Left lung (tissue), 10 donors: Measurements from ENCODE around the gene ZNF784. TPM values are rescaled to one million over a fixed set of nuclear protein-coding genes. Genes with fewer than 3 reads are reported as not detected.
A peak's percentile ranks its signal among the peaks of the same experiment; 100 is the strongest.
"Not testable (repeated sequence)": the region's sequence is repeated elsewhere in the genome, so short reads cannot be mapped to it uniquely, and the experiment has no call there.

Experiments used
- ATAC-seq: fragments of 200-7000 bp; cut with Tn5 transposase; one replicate; pipeline ENCODE4 v1.9.1; 2020; ENCODE audit warnings: moderate library complexity
- DNase-seq, 4 donors: peaks; one replicate each; pipeline ENCODE4 v3.0.0-alpha.2; 2013 to 2020
- H3K27ac ChIP-seq, 2 donors: fragments of 200-600 bp; sonication (generic) in 1 of 2; one replicate each; pipeline versions ENCODE4 v1.5.0 to v1.8.0; 2020 to 2021
- H3K27me3 ChIP-seq, 2 donors: fragments of 200-600 bp; sonication (generic) in 1 of 2; one replicate each; pipeline versions ENCODE4 v1.5.0 to v1.8.0; 2020 to 2021
- H3K36me3 ChIP-seq, 2 donors: fragments of 200-600 bp; sonication (generic) in 1 of 2; one replicate each; pipeline versions ENCODE4 v1.5.0 to v1.8.0; 2020 to 2021
- H3K4me1 ChIP-seq, 2 donors: fragments of 200-600 bp; one replicate each; pipeline ENCODE4 v1.8.0; 2021
- H3K4me3 ChIP-seq, 2 donors: fragments of 200-600 bp; sonication (generic) in 1 of 2; one replicate each; pipeline versions ENCODE4 v1.5.0 to v1.8.0; 2020 to 2021; ENCODE audit warnings: mild to moderate bottlenecking in 1 of 2
- H3K9me3 ChIP-seq, 2 donors: fragments of 200-600 bp; sonication (generic) in 1 of 2; one replicate each; pipeline versions ENCODE4 v1.5.0 to v1.8.0; 2020 to 2021
- intact Hi-C, 2 donors: fragments of 100-400 bp; cut with DNase I; formaldehyde crosslinking; loops; one replicate each; pipeline versions ENCODE4 v1.11.2 to v1.14.2; 2022
- polyA plus RNA-seq, 6 donors: library from polyadenylated mRNA; unstranded; fragments of 120-200 nt; gene quantifications; one replicate each; pipeline ENCODE4 v1.2.1, GENCODE V29; 2013; ENCODE audit not compliant: insufficient read length in 6 of 6
- total RNA-seq, 2 donors: library from RNA; stranded (reverse); fragmentation: NEBNext Ultra II Directional; extraction: Animal tissue kit (Norgen Biotek cat#: 25700); gene quantifications; one replicate each; pipeline ENCODE4 v1.2.1, GENCODE V29; 2021
- TF ChIP-seq, protein P1 (sequence below), 2 donors: fragments of 200-600 bp; sonication (generic) in 1 of 2; IDR thresholded peaks; one replicate each; pipeline versions ENCODE4 v1.5.0 to v1.8.0; 2021; ENCODE audit warnings: antibody characterized with exemption in 2 of 2
- donor health status: DM: no; HTN: yes; CAD: no.
- donor health status: DM: no; HTN: no; CAD: no.

Gene ZNF784
- total and polyA plus RNA-seq, 8 donors, result 6.0 to 11.6 (median 8.6) TPM

- H3K4me1 ChIP-seq, result peaks cover 5 to 17% of the 10 kb centered on the region in 2 donors
- H3K9me3 ChIP-seq, result no peaks in the 10 kb centered on the region
- DNase-seq (peak in 1 of 4 donors; percentile 80), ATAC-seq (no peak)
- TF ChIP-seq, protein P1, sequence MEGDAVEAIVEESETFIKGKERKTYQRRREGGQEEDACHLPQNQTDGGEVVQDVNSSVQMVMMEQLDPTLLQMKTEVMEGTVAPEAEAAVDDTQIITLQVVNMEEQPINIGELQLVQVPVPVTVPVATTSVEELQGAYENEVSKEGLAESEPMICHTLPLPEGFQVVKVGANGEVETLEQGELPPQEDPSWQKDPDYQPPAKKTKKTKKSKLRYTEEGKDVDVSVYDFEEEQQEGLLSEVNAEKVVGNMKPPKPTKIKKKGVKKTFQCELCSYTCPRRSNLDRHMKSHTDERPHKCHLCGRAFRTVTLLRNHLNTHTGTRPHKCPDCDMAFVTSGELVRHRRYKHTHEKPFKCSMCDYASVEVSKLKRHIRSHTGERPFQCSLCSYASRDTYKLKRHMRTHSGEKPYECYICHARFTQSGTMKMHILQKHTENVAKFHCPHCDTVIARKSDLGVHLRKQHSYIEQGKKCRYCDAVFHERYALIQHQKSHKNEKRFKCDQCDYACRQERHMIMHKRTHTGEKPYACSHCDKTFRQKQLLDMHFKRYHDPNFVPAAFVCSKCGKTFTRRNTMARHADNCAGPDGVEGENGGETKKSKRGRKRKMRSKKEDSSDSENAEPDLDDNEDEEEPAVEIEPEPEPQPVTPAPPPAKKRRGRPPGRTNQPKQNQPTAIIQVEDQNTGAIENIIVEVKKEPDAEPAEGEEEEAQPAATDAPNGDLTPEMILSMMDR (IDR thresholded peaks at IDR 0.05), result no peak
- H3K4me3 ChIP-seq, result peak overlapping the region; percentile 76 to 83
- no peak overlapping the region for H3K27ac ChIP-seq
- intact Hi-C loops, result no loop called here
- peaks cover 0 to 26% of the 10 kb centered on the region in 2 donors for H3K36me3 ChIP-seq
- H3K27me3 ChIP-seq, result no peaks in the 10 kb centered on the region
These were observed 45.3 kb downstream of the ZNF784 start for GRCh38 chr19:55578761-55579747.

- no peaks in the 10 kb centered on the region for H3K27me3 ChIP-seq
- ATAC-seq (no peak), DNase-seq (peak in 1 of 4 donors; percentile 69)
- H3K36me3 ChIP-seq, result peaks cover 0 to 26% of the 10 kb centered on the region in 2 donors
- no peak overlapping the region for H3K4me3 ChIP-seq
- H3K9me3 ChIP-seq, result no peaks in the 10 kb centered on the region
- H3K27ac ChIP-seq, result no peak overlapping the region
- intact Hi-C loops, result no loop called here
- TF ChIP-seq, protein P1 (IDR thresholded peaks at IDR 0.05), result no peak
- H3K4me1 ChIP-seq, result peaks cover 5 to 17% of the 10 kb centered on the region in 2 donors
These were observed 46.2 kb downstream of the ZNF784 start for GRCh38 chr19:55578031-55578760.

- H3K36me3 ChIP-seq, result peaks cover 0 to 26% of the 10 kb centered on the region in 2 donors
- no peak for ATAC-seq
- no peaks in the 10 kb centered on the region for H3K9me3 ChIP-seq
- H3K27ac ChIP-seq, result no peak overlapping the region
- no peak overlapping the region for H3K4me3 ChIP-seq
- TF ChIP-seq, protein P1 (IDR thresholded peaks at IDR 0.05), result no peak
- peaks cover 5 to 17% of the 10 kb centered on the region in 2 donors for H3K4me1 ChIP-seq
- intact Hi-C loops, result no loop called here
- H3K27me3 ChIP-seq, result no peaks in the 10 kb centered on the region
- no peak for DNase-seq
These were observed 47.6 kb downstream of the ZNF784 start for GRCh38 chr19:55576746-55577145.

- ATAC-seq, DNase-seq, H3K9me3 ChIP-seq: not testable (repeated sequence)
These were observed 50.4 kb downstream of the ZNF784 start for GRCh38 chr19:55573929-55574328.

More at GRCh38 chr19:55573929-55574328, 50.4 kb downstream of the ZNF784 start:
- intact Hi-C loops, H3K27me3 ChIP-seq, H3K4me3 ChIP-seq, H3K27ac ChIP-seq, H3K4me1 ChIP-seq: not testable (repeated sequence)
- H3K36me3 ChIP-seq, result peaks cover 0 to 23% of the 10 kb centered on the region in 2 donors

Other genes with a start within 250 kb of the ZNF784 start
- 1 to 10 TPM in 1 of 2 donors, not detected in 1; 9.3 TPM for gene TMEM190, start 247.7 kb downstream of the ZNF784 start, total RNA-seq
- 10 to 100 TPM in 1 of 6 donors, 1 to 10 TPM in 5; 1.2 to 15.6 (median 4.5) TPM for gene TMEM190, start 247.7 kb downstream of the ZNF784 start, polyA plus RNA-seq
- gene TMEM238, start 240.3 kb downstream of the ZNF784 start, total RNA-seq, result 10 to 100 TPM; 25.3 to 33.9 TPM
- gene TMEM238, start 240.3 kb downstream of the ZNF784 start, polyA plus RNA-seq, result 1 to 10 TPM in 2 of 6 donors, under 1 TPM in 4; 0.48 to 1.9 (median 0.67) TPM
- 1,000 to 10,000 TPM; 1,601 to 1,774 TPM for gene RPL28, start 238.6 kb downstream of the ZNF784 start, total RNA-seq
- 1,000 to 10,000 TPM; 1,216 to 1,673 (median 1,335) TPM for gene RPL28, start 238.6 kb downstream of the ZNF784 start, polyA plus RNA-seq
- 10 to 100 TPM; 26.5 to 39.1 TPM for gene UBE2S, start 216.8 kb downstream of the ZNF784 start, total RNA-seq
- 10 to 100 TPM; 27.4 to 71.2 (median 35.7) TPM for gene UBE2S, start 216.8 kb downstream of the ZNF784 start, polyA plus RNA-seq
- gene SHISA7, start 181.3 kb downstream of the ZNF784 start, total RNA-seq, result not detected
- under 1 TPM; 0.11 to 0.23 (median 0.20) TPM for gene SHISA7, start 181.3 kb downstream of the ZNF784 start, polyA plus RNA-seq
- gene ISOC2, start 162.9 kb downstream of the ZNF784 start, total RNA-seq, result 10 to 100 TPM; 36.2 to 49.4 TPM
- 10 to 100 TPM; 23.8 to 38.3 (median 29.6) TPM for gene ISOC2, start 162.9 kb downstream of the ZNF784 start, polyA plus RNA-seq
- not detected for gene C19orf85, start 159.8 kb downstream of the ZNF784 start, total RNA-seq
- gene C19orf85, start 159.8 kb downstream of the ZNF784 start, polyA plus RNA-seq, result not detected
- 1 to 10 TPM; 8.7 to 9.5 TPM for gene ZNF628, start 147.9 kb downstream of the ZNF784 start, total RNA-seq
- gene ZNF628, start 147.9 kb downstream of the ZNF784 start, polyA plus RNA-seq, result 1 to 10 TPM; 1.6 to 5.4 (median 2.8) TPM
- gene NAT14, start 139.4 kb downstream of the ZNF784 start, total RNA-seq, result 10 to 100 TPM; 22.9 to 37.2 TPM
- 10 to 100 TPM; 34.7 to 46.6 (median 41.3) TPM for gene NAT14, start 139.4 kb downstream of the ZNF784 start, polyA plus RNA-seq
- 10 to 100 TPM in 1 of 2 donors, 1 to 10 TPM in 1; 5.3 to 45.9 TPM for gene SSC5D, start 136.1 kb downstream of the ZNF784 start, total RNA-seq
- gene SSC5D, start 136.1 kb downstream of the ZNF784 start, polyA plus RNA-seq, result 10 to 100 TPM in 1 of 6 donors, 1 to 10 TPM in 5; 4.1 to 12.7 (median 8.0) TPM
- gene SBK2, start 87.4 kb downstream of the ZNF784 start, total RNA-seq, result not detected
- gene SBK2, start 87.4 kb downstream of the ZNF784 start, polyA plus RNA-seq, result under 1 TPM in 1 of 6 donors, not detected in 5; 0.20 TPM
- gene SBK3, start 79.0 kb downstream of the ZNF784 start, total RNA-seq, result under 1 TPM; 0.26 to 0.50 TPM
- 1 to 10 TPM in 2 of 6 donors, under 1 TPM in 4; 0.46 to 1.7 (median 0.69) TPM for gene SBK3, start 79.0 kb downstream of the ZNF784 start, polyA plus RNA-seq
- 10 to 100 TPM; 12.8 to 14.7 TPM for gene ZNF579, start 43.7 kb downstream of the ZNF784 start, total RNA-seq
- gene ZNF579, start 43.7 kb downstream of the ZNF784 start, polyA plus RNA-seq, result 10 to 100 TPM; 10.7 to 13.9 (median 12.5) TPM
- gene FIZ1, start 25.0 kb downstream of the ZNF784 start, total RNA-seq, result 10 to 100 TPM; 11.0 to 14.4 TPM
- gene FIZ1, start 25.0 kb downstream of the ZNF784 start, polyA plus RNA-seq, result 10 to 100 TPM; 16.7 to 22.6 (median 19.6) TPM
- 10 to 100 TPM; 22.3 to 22.4 TPM for gene ZNF524, start 24.3 kb downstream of the ZNF784 start, total RNA-seq
- gene ZNF524, start 24.3 kb downstream of the ZNF784 start, polyA plus RNA-seq, result 1 to 10 TPM; 4.9 to 9.0 (median 6.9) TPM
- gene ZNF865, start 18.9 kb downstream of the ZNF784 start, total RNA-seq, result 10 to 100 TPM; 13.7 to 16.1 TPM
- gene ZNF865, start 18.9 kb downstream of the ZNF784 start, polyA plus RNA-seq, result 10 to 100 TPM in 2 of 6 donors, 1 to 10 TPM in 4; 5.9 to 12.2 (median 8.4) TPM
- gene ZNF580, start 16.4 kb upstream of the ZNF784 start, total RNA-seq, result 10 to 100 TPM; 33.8 to 34.7 TPM
- gene ZNF580, start 16.4 kb upstream of the ZNF784 start, polyA plus RNA-seq, result 10 to 100 TPM; 35.8 to 49.5 (median 44.2) TPM
- gene ZNF581, start 19.1 kb upstream of the ZNF784 start, total RNA-seq, result 10 to 100 TPM; 14.5 to 19.5 TPM
- 10 to 100 TPM; 24.2 to 32.3 (median 28.8) TPM for gene ZNF581, start 19.1 kb upstream of the ZNF784 start, polyA plus RNA-seq
- gene CCDC106, start 23.6 kb upstream of the ZNF784 start, total RNA-seq, result 10 to 100 TPM in 1 of 2 donors, 1 to 10 TPM in 1; 9.7 to 15.1 TPM
- gene CCDC106, start 23.6 kb upstream of the ZNF784 start, polyA plus RNA-seq, result 10 to 100 TPM; 11.0 to 16.8 (median 14.7) TPM
- 100 to 1,000 TPM; 123 to 145 TPM for gene U2AF2, start 30.5 kb upstream of the ZNF784 start, total RNA-seq
- 100 to 1,000 TPM; 160 to 213 (median 176) TPM for gene U2AF2, start 30.5 kb upstream of the ZNF784 start, polyA plus RNA-seq
- gene EPN1, start 50.7 kb upstream of the ZNF784 start, total RNA-seq, result 100 to 1,000 TPM; 114 to 120 TPM
- gene EPN1, start 50.7 kb upstream of the ZNF784 start, polyA plus RNA-seq, result 100 to 1,000 TPM in 1 of 6 donors, 10 to 100 TPM in 5; 67.7 to 104 (median 88.6) TPM
- gene NLRP9, start 113.8 kb upstream of the ZNF784 start, total RNA-seq, result not detected
- under 1 TPM in 1 of 6 donors, not detected in 5; 0.08 TPM for gene NLRP9, start 113.8 kb upstream of the ZNF784 start, polyA plus RNA-seq
- gene RFPL4A, start 134.5 kb upstream of the ZNF784 start, total RNA-seq, result not detected
- under 1 TPM in 1 of 6 donors, not detected in 5; 0.34 TPM for gene RFPL4A, start 134.5 kb upstream of the ZNF784 start, polyA plus RNA-seq
- not detected for gene RFPL4AL1, start 144.6 kb upstream of the ZNF784 start, total RNA-seq
- gene RFPL4AL1, start 144.6 kb upstream of the ZNF784 start, polyA plus RNA-seq, result under 1 TPM in 2 of 6 donors, not detected in 4; 0.18 to 0.19 TPM
- not detected for gene NLRP11, start 207.4 kb upstream of the ZNF784 start, total RNA-seq
- gene NLRP11, start 207.4 kb upstream of the ZNF784 start, polyA plus RNA-seq, result under 1 TPM in 2 of 6 donors, not detected in 4; 0.04 TPM
- not detected for gene NLRP4, start 212.0 kb upstream of the ZNF784 start, total RNA-seq
- gene NLRP4, start 212.0 kb upstream of the ZNF784 start, polyA plus RNA-seq, result not detected